MCF 10A (cell line): ENCODE data around the gene SEC14L3. TPM values are rescaled to one million over a fixed set of nuclear protein-coding genes. Genes with fewer than 3 reads are reported as not detected.

ENCODE experiments used
- BruUV-seq: library from RNA; stranded (reverse); fragments of 400-500 nt; replicated peaks from 2 replicates; lab custom pipeline; 2021; lab: Mats Ljungman, UMichigan
- CTCF ChIA-PET: fragments of 300-600 bp; sonication (Branson Sonifier 250); formaldehyde crosslinking; extraction: SDS; loops from one replicate; lab custom pipeline; 2021; ENCODE audit warnings: antibody characterized with exemption, inconsistent platforms; lab: Yijun Ruan, JAX
- POLR2A ChIA-PET: fragments of 300-600, 350-650 bp; sonication (Branson Sonifier 250); formaldehyde crosslinking; extraction: SDS; loops from one replicate; lab custom pipeline; 2020; ENCODE audit warnings: antibody characterized with exemption, inconsistent platforms; lab: Yijun Ruan, JAX
- DNase-seq: peaks from one replicate; pipeline ENCODE4 v3.0.0-alpha.2; 2018; ENCODE audit not compliant: unreplicated experiment
- H3K27ac Mint-ChIP-seq: one replicate; pipeline ENCODE4 v1.8.0; 2022; ENCODE audit warnings: mild to moderate bottlenecking, low read depth, mixed read lengths; ENCODE audit not compliant: unreplicated experiment
- H3K27me3 Mint-ChIP-seq: one replicate; pipeline ENCODE4 v1.8.0; 2022; ENCODE audit warnings: mixed read lengths; ENCODE audit not compliant: insufficient read depth, unreplicated experiment
- H3K36me3 Mint-ChIP-seq: one replicate; pipeline ENCODE4 v1.8.0; 2022; ENCODE audit warnings: mild to moderate bottlenecking, moderate library complexity, mixed read lengths; ENCODE audit not compliant: insufficient read depth, unreplicated experiment
- H3K4me1 Mint-ChIP-seq: one replicate; pipeline ENCODE4 v1.8.0; 2022; ENCODE audit warnings: mixed read lengths; ENCODE audit not compliant: insufficient read depth, unreplicated experiment
- H3K4me3 Mint-ChIP-seq: one replicate; pipeline ENCODE4 v1.8.0; 2022; ENCODE audit warnings: mild to moderate bottlenecking, moderate library complexity, mixed read lengths; ENCODE audit not compliant: unreplicated experiment
- H3K9me3 Mint-ChIP-seq: one replicate; pipeline ENCODE4 v1.8.0; 2022; ENCODE audit warnings: mixed read lengths; ENCODE audit not compliant: unreplicated experiment
- CTCF ChIP-seq: fragments of 200-600 bp; IDR thresholded peaks from one replicate; pipeline ENCODE4 v1.8.0; 2022; ENCODE audit warnings: antibody characterized with exemption, mild to moderate bottlenecking; ENCODE audit not compliant: unreplicated experiment
- intact Hi-C: fragments of 100-400 bp; cut with micrococcal nuclease; formaldehyde crosslinking; loops from 2 replicates; pipeline ENCODE4 v1.14.1; 2022
- total RNA-seq: library from RNA; stranded (reverse); gene quantifications from 2 replicates; pipeline ENCODE4 v1.2.3, GENCODE V29; 2022

The SEC14L3 gene
- total RNA-seq, 1 experiment from 2014 or later = not detected

- Mint-ChIP-seq H3K27me3 (no peaks in the 10 kb centered on the region), H3K4me3 (no peak overlapping the region), H3K9me3 (no peaks in the 10 kb centered on the region), H3K4me1 (peaks cover 5% of the 10 kb centered on the region), H3K27ac (no peak overlapping the region), H3K36me3 (no peaks in the 10 kb centered on the region)
- DNase-seq = no peak
- ChIA-PET POLR2A (interaction anchor here (0.6 to 2.0 kb wide), 3 partner anchors 10 to 1622 kb away, joined by 3 to 5 read pairs (median 3); no protein-coding TSS in a partner anchor), CTCF (interaction anchor here (0.6 to 2.2 kb wide), 4 partner anchors 9 to 166 kb away, joined by 3 to 7 read pairs (median 3); no protein-coding TSS in a partner anchor)
- no peak for TF ChIP-seq CTCF
- intact Hi-C loops = no loop called here
- BruUV-seq = no TSS peak
These were observed 35.6 kb downstream of the SEC14L3 start for GRCh38 chr22:30436196-30436595.

- BruUV-seq = no TSS peak
- H3K36me3 Mint-ChIP-seq = no peaks in the 10 kb centered on the region
- no peak for TF ChIP-seq CTCF
- no peak overlapping the region for H3K27ac Mint-ChIP-seq
- no peaks in the 10 kb centered on the region for H3K27me3 Mint-ChIP-seq
- no peak for DNase-seq
- POLR2A ChIA-PET = interaction anchor here (2.0 kb wide), 1 partner anchor 9 kb away, joined by 5 read pairs; no protein-coding TSS in a partner anchor
- intact Hi-C loops = no loop called here
- peaks cover 5% of the 10 kb centered on the region for H3K4me1 Mint-ChIP-seq
- CTCF ChIA-PET = interaction anchor here (0.6 to 2.2 kb wide), 4 partner anchors 10 to 166 kb away, joined by 3 to 7 read pairs (median 3); no protein-coding TSS in a partner anchor
- no peaks in the 10 kb centered on the region for H3K9me3 Mint-ChIP-seq
- no peak overlapping the region for H3K4me3 Mint-ChIP-seq
These were observed 36.1 kb downstream of the SEC14L3 start for GRCh38 chr22:30435674-30436126.

- intact Hi-C loops = no loop called here
- no peaks in the 10 kb centered on the region for H3K9me3 Mint-ChIP-seq
- peaks cover 5% of the 10 kb centered on the region for H3K4me1 Mint-ChIP-seq
- POLR2A ChIA-PET = interaction anchor here (1.9 to 2.0 kb wide), 2 partner anchors 8 to 44 kb away, joined by 5 to 6 read pairs; no protein-coding TSS in a partner anchor
- no peaks in the 10 kb centered on the region for H3K36me3 Mint-ChIP-seq
- no peak for DNase-seq
- no peak for TF ChIP-seq CTCF
- H3K27me3 Mint-ChIP-seq = no peaks in the 10 kb centered on the region
- no peak overlapping the region for H3K27ac Mint-ChIP-seq
- no peak overlapping the region for H3K4me3 Mint-ChIP-seq
- CTCF ChIA-PET = interaction anchor here (0.7 to 1.8 kb wide), 3 partner anchors 8 to 797 kb away, joined by 3 to 10 read pairs (median 3); no protein-coding TSS in a partner anchor
- no TSS peak for BruUV-seq
These were observed 37.0 kb downstream of the SEC14L3 start for GRCh38 chr22:30434843-30435242.

GRCh38 chr22:30433773-30434172 lies 38.0 kb downstream of the SEC14L3 start:
- intact Hi-C loops = no loop called here
- no peaks in the 10 kb centered on the region for H3K27me3 Mint-ChIP-seq
- H3K4me3 Mint-ChIP-seq = no peak overlapping the region
- no peaks in the 10 kb centered on the region for H3K9me3 Mint-ChIP-seq
- no peak overlapping the region for H3K27ac Mint-ChIP-seq
- BruUV-seq = no TSS peak
- peaks cover 5% of the 10 kb centered on the region for H3K4me1 Mint-ChIP-seq
- no peak for TF ChIP-seq CTCF
- ChIA-PET CTCF (interaction anchor here (0.6 to 1.8 kb wide), 5 partner anchors 11 to 120 kb away, joined by 3 to 10 read pairs (median 3); no protein-coding TSS in a partner anchor), POLR2A (interaction anchor here (1.5 to 1.9 kb wide), 2 partner anchors 10 to 43 kb away, joined by 5 to 6 read pairs; no protein-coding TSS in a partner anchor)
- no peaks in the 10 kb centered on the region for H3K36me3 Mint-ChIP-seq
- DNase-seq = no peak
